ENCODE data around the gene ATP6V1E1.

GRCh38 chr22:17579535-17579981 is 49.0 kb downstream of the ATP6V1E1 start:
- TF ChIP-seq POLR2A (IDR thresholded peaks at IDR 0.05; ENCODE audit: extremely low read depth, insufficient read length) (no peak), CTCF (IDR thresholded peaks at IDR 0.05; ENCODE audit: low read depth, low read length) (no peak), MYC (IDR thresholded peaks at IDR 0.05; ENCODE audit: low read depth, low read length) (no peak), MAX (IDR thresholded peaks at IDR 0.05; ENCODE audit: low read depth, low read length) (no peak)
